ENCODE data around the gene STK36.

STK36 gene

DNA sequence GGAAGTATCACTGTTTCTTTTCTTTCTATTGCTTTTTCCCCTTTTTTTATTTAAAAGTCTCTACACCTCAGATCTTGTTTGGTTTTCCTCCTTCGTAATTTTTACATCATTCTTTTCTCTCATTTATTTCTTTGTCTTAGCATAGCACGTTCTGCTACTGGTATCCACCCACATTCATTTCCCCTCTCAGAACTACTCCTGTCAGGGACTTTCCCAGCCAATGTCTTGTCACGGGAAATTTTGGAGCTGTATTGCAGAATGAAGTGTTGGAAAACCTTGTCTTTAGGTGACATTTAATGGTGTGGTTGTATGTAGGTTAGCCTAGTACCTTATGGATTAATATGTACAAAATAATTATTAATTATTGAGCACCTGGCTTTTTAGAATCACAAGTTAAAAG, 72.7 kb downstream of the STK36 start:
- no peak for TF ChIP-seq Cebpa-rat (IDR thresholded peaks at IDR 0.05)
- no peaks in the 10 kb centered on the region for H4K20me1 ChIP-seq
- H3K27me3 ChIP-seq = no peaks in the 10 kb centered on the region
- H3K9me3 ChIP-seq = no peaks in the 10 kb centered on the region
- no peak overlapping the region for H3K4me2 ChIP-seq
- peaks cover 97% of the 10 kb centered on the region for H3K36me3 ChIP-seq
- no peak overlapping the region for H3K4me3 ChIP-seq
- H3K27ac ChIP-seq = no peak overlapping the region
- H3K4me1 ChIP-seq = no peaks in the 10 kb centered on the region
- no peak overlapping the region for H3K9ac ChIP-seq

DNA sequence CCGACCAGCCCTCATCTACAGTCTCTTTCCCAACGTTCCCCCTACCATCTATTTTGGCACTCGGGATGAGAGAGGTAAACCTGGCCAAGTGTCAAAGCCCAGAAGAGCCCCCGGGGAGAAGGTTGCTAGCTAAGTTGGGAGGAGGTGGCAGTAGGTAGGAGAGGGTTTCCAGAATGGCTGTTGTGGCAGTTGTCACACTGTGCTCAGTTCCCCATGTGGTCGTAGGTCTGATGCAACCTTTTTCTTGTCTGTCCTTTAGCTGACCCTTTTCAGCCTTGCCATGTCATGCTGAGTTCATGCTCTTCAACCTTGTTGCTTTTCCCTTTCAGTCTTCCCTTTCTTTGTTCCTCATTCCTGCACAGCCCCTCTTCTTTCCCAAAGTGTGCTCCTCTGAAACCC, 73.3 kb downstream of the STK36 start:
- no peak overlapping the region for H3K27ac ChIP-seq
- no peak for TF ChIP-seq Cebpa-rat (IDR thresholded peaks at IDR 0.05)
- H3K4me2 ChIP-seq = no peak overlapping the region
- no peaks in the 10 kb centered on the region for H3K9me3 ChIP-seq
- H3K9ac ChIP-seq = no peak overlapping the region
- peaks cover 97% of the 10 kb centered on the region for H3K36me3 ChIP-seq
- no peak overlapping the region for H3K4me3 ChIP-seq
- H4K20me1 ChIP-seq = no peaks in the 10 kb centered on the region
- no peaks in the 10 kb centered on the region for H3K4me1 ChIP-seq
- no peaks in the 10 kb centered on the region for H3K27me3 ChIP-seq

DNA sequence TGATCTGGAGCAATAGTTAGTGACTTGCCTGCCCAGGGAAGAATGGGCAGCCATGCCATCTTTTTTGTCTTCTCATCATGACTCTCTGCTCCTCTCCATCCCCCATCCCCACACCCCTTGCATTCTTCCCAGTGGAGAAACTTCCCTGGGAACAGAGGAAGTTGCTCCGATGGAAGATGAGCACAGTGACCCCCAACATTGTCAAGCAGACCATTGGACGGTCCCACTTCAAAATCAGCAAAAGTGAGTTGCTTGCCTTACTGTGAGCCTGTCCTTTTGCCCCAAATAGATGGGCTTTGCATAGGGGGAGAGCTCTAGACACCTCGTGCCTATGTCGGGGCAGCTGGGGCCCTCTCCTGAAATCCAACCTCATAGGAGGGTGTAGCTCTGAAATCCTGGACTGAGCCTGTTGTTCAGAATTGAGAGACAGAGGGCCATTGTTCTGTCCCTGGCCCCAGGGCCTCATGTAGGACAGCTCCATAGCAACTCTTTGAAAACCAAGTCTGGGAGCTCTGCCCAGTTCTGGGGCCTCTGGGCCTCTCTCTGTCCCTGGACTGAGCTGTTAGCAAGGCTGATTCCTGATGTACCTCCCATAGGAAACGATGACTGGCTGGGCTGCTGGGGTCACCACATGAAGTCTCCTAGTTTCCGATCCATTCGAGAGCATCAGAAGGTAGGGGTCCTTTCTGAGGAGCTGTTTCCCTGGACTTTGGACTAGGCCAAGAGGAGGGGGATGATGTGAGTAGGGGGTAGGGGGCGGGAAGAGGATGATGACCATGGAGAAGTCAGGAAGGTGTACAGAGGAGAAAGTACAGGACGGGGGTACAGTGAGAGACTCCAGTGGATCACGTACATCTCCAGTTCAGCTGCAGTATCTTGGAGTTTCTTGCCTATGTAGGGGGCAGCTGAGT, 73.9 kb downstream of the STK36 start:
- Histone ChIP-seq H3K27ac (no peak overlapping the region), H3K4me2 (no peak overlapping the region), H4K20me1 (no peaks in the 10 kb centered on the region), H3K36me3 (peaks cover 97% of the 10 kb centered on the region), H3K9ac (no peak overlapping the region), H3K27me3 (no peaks in the 10 kb centered on the region), H3K9me3 (no peaks in the 10 kb centered on the region), H3K4me1 (no peaks in the 10 kb centered on the region), H3K4me3 (no peak overlapping the region)
- no peak for TF ChIP-seq Cebpa-rat (IDR thresholded peaks at IDR 0.05)

DNA sequence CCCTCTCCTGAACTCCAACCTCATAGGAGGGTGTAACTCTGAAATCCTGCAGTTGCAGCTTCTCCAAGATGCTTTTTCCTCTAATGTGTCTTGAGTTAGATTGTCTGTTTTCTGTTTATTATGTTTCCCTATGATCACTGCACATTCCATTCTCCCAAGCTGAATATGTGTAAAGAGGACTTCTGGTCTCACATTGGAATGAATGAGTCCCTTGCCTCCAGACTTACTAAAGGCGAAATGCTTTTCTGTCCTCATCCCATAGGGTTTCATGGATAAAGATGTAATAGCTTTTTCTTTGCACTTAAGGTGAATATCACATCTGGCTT, 74.5 kb downstream of the STK36 start:
- no peaks in the 10 kb centered on the region for H3K27me3 ChIP-seq
- peaks cover 97% of the 10 kb centered on the region for H3K36me3 ChIP-seq
- H3K4me3 ChIP-seq = no peak overlapping the region
- H3K27ac ChIP-seq = no peak overlapping the region
- no peak overlapping the region for H3K9ac ChIP-seq
- H4K20me1 ChIP-seq = no peaks in the 10 kb centered on the region
- TF ChIP-seq Cebpa-rat (IDR thresholded peaks at IDR 0.05) = no peak
- no peak overlapping the region for H3K4me2 ChIP-seq
- H3K9me3 ChIP-seq = no peaks in the 10 kb centered on the region
- no peaks in the 10 kb centered on the region for H3K4me1 ChIP-seq

DNA sequence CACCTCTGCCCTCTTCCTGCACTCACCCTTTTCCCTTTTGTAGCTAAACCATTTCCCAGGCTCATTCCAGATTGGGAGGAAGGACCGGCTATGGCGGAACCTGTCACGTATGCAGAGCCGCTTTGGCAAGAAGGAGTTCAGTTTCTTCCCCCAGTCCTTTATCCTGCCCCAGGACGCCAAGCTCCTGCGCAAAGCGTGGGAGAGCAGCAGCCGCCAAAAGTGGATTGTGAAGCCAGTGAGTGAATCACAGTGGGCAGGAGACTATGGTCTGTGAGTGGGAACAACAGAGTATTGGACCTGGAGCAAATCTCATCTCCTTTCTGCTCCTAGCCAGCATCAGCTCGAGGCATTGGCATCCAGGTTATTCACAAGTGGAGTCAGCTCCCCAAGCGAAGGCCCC, 75.1 kb downstream of the STK36 start:
- no peaks in the 10 kb centered on the region for H3K4me1 ChIP-seq
- peaks cover 97% of the 10 kb centered on the region for H3K36me3 ChIP-seq
- no peak overlapping the region for H3K4me3 ChIP-seq
- H3K27ac ChIP-seq = no peak overlapping the region
- no peak overlapping the region for H3K4me2 ChIP-seq
- H3K27me3 ChIP-seq = no peaks in the 10 kb centered on the region
- no peaks in the 10 kb centered on the region for H4K20me1 ChIP-seq
- H3K9ac ChIP-seq = no peak overlapping the region
- no peaks in the 10 kb centered on the region for H3K9me3 ChIP-seq
- no peak for TF ChIP-seq Cebpa-rat (IDR thresholded peaks at IDR 0.05)

DNA sequence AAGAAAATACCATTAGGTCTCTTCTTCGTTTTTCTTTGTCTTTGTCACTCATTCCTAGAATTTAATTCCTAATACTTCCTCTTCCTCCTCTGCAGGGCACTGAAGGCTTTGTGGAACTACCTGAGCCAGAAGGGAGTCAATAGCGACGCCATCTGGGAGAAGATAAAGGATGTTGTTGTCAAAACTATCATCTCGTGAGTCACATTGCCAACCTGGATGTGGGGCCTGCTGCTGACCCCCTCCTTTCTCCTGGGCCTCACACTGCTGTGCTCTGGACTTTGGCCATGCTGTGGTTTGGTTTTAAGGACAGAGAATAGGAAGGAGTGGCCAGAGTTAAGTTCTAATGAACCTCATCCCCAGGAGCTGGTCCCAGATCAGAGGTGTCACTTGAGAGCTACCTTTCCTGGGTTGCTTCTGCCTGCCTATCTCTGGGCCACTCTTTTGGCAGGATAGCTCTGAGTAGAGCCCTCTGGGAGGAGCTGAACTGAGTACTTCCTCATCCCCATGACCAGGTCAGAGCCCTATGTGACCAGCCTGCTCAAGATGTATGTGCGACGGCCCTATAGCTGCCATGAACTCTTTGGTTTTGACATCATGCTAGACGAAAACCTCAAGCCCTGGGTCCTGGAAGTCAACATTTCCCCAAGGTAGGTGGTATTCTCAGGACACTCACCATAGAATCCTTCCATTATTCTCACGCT, 77.0 kb downstream of the STK36 start:
- no peak overlapping the region for H3K9ac ChIP-seq
- H3K27ac ChIP-seq = no peak overlapping the region
- no peaks in the 10 kb centered on the region for H3K27me3 ChIP-seq
- H3K4me1 ChIP-seq = no peaks in the 10 kb centered on the region
- H3K4me2 ChIP-seq = no peak overlapping the region
- no peak overlapping the region for H3K4me3 ChIP-seq
- no peaks in the 10 kb centered on the region for H3K9me3 ChIP-seq
- H3K36me3 ChIP-seq = peaks cover 98% of the 10 kb centered on the region
- H4K20me1 ChIP-seq = no peaks in the 10 kb centered on the region
- no peak for TF ChIP-seq Cebpa-rat (IDR thresholded peaks at IDR 0.05)

Measured in BLaER1 (cell line).